Measurements from ENCODE around the gene RNU7-1. TPM values are rescaled to one million over a fixed set of nuclear protein-coding genes. Genes with fewer than 3 reads are reported as not detected.
A peak's percentile ranks its signal among the peaks of the same experiment; 100 is the strongest.

Gene RNU7-1
- total and polyA plus RNA-seq, 2 donors (not counting 1 experiment from before 2014, with no cell fraction given), result not detected

GRCh38 chr12:6953442-6954315 is 10.1 kb downstream of the RNU7-1 start:
- H3K27me3 ChIP-seq (ENCODE audit: control insufficient read depth, insufficient read depth, low read length), result no peaks in the 10 kb centered on the region
- no peaks in the 10 kb centered on the region for H3K79me2 ChIP-seq (ENCODE audit: control insufficient read depth, insufficient read depth, low read length)
- H2AFZ ChIP-seq (ENCODE audit: low read length), result no peak overlapping the region
- H3K4me1 ChIP-seq (ENCODE audit: control insufficient read depth, extremely low read depth, insufficient read depth, low read length), result no peaks in the 10 kb centered on the region
- no peak overlapping the region for H3K4me3 ChIP-seq (replicated peaks in 1 of 4; ENCODE audit: control extremely low read depth in 1 of 4, insufficient read depth in 1 of 4, low read depth in 3 of 4, low read length in 4 of 4)
- H3K36me3 ChIP-seq (ENCODE audit: control insufficient read depth, insufficient read depth, low read length), result no peaks in the 10 kb centered on the region
- no peak overlapping the region for H3K27ac ChIP-seq (ENCODE audit: insufficient read depth, low read length)
- peak in 1 of 2 donors; percentile 36 for DNase-seq (ENCODE audit: low read depth in 2 of 2)
- no peak overlapping the region for H3K9ac ChIP-seq (ENCODE audit: insufficient read depth, low read length)
- no peaks in the 10 kb centered on the region for H3K9me3 ChIP-seq (ENCODE audit: control insufficient read depth, insufficient read depth, low read depth, low read length)
- TF ChIP-seq CTCF (conservative IDR thresholded peaks at IDR 0.05 in 1 of 2, IDR thresholded peaks at IDR 0.05 in 1 of 2; ENCODE audit: low read depth in 1 of 2, low read length in 2 of 2), result no peak
- no peak for TF ChIP-seq EZH2 (IDR thresholded peaks at IDR 0.05; ENCODE audit: low read length, missing control alignments)
- no peaks in the 10 kb centered on the region for H4K20me1 ChIP-seq (ENCODE audit: control insufficient read depth, extremely low read depth, insufficient read depth, low read length)
- H3K4me2 ChIP-seq (ENCODE audit: extremely low read depth, insufficient read depth, low read length), result no peak overlapping the region

- Histone ChIP-seq H3K4me2 (ENCODE audit: extremely low read depth, insufficient read depth, low read length) (no peak overlapping the region), H3K79me2 (ENCODE audit: control insufficient read depth, insufficient read depth, low read length) (no peaks in the 10 kb centered on the region), H3K4me1 (ENCODE audit: control insufficient read depth, extremely low read depth, insufficient read depth, low read length) (no peaks in the 10 kb centered on the region), H3K36me3 (ENCODE audit: control insufficient read depth, insufficient read depth, low read length) (no peaks in the 10 kb centered on the region), H3K9ac (ENCODE audit: insufficient read depth, low read length) (no peak overlapping the region), H3K4me3 (replicated peaks in 1 of 4; ENCODE audit: control extremely low read depth in 1 of 4, insufficient read depth in 1 of 4, low read depth in 3 of 4, low read length in 4 of 4) (no peak overlapping the region), H2AFZ (ENCODE audit: low read length) (no peak overlapping the region), H3K27ac (ENCODE audit: insufficient read depth, low read length) (no peak overlapping the region), H4K20me1 (ENCODE audit: control insufficient read depth, extremely low read depth, insufficient read depth, low read length) (no peaks in the 10 kb centered on the region), H3K9me3 (ENCODE audit: control insufficient read depth, insufficient read depth, low read depth, low read length) (no peaks in the 10 kb centered on the region), H3K27me3 (ENCODE audit: control insufficient read depth, insufficient read depth, low read length) (no peaks in the 10 kb centered on the region)
- TF ChIP-seq EZH2 (IDR thresholded peaks at IDR 0.05; ENCODE audit: low read length, missing control alignments) (no peak), CTCF (conservative IDR thresholded peaks at IDR 0.05 in 1 of 2, IDR thresholded peaks at IDR 0.05 in 1 of 2; ENCODE audit: low read depth in 1 of 2, low read length in 2 of 2) (no peak)
- DNase-seq (ENCODE audit: low read depth in 2 of 2), result no peak
These were observed 10.9 kb downstream of the RNU7-1 start for GRCh38 chr12:6954316-6955107.
